Ovary (tissue), 3 donors: Measurements from ENCODE around the gene FBXW7.

Source experiments
- POLR2A ChIP-seq: fragments of 450-650 bp; IDR thresholded peaks from one replicate; pipeline ENCODE4 v1.6.1; 2017; ENCODE audit warnings: antibody characterized with exemption, mild to moderate bottlenecking, moderate library complexity
- TF ChIP-seq, protein P1 (sequence below), 3 donors: fragments of 450-650 bp in 2 of 3; fragments of 200-600 bp in 1 of 3; IDR thresholded peaks; one replicate each; pipeline versions ENCODE4 v1.5.1 to v1.8.0; 2016 to 2022; ENCODE audit warnings: antibody characterized with exemption in 3 of 3, mild to moderate bottlenecking in 1 of 3
- donor health status: DM: no; HTN: no; CAD: no.

GRCh38 chr4:152434011-152434410 is 101.9 kb downstream of the FBXW7 start:
- TF ChIP-seq, protein P1, sequence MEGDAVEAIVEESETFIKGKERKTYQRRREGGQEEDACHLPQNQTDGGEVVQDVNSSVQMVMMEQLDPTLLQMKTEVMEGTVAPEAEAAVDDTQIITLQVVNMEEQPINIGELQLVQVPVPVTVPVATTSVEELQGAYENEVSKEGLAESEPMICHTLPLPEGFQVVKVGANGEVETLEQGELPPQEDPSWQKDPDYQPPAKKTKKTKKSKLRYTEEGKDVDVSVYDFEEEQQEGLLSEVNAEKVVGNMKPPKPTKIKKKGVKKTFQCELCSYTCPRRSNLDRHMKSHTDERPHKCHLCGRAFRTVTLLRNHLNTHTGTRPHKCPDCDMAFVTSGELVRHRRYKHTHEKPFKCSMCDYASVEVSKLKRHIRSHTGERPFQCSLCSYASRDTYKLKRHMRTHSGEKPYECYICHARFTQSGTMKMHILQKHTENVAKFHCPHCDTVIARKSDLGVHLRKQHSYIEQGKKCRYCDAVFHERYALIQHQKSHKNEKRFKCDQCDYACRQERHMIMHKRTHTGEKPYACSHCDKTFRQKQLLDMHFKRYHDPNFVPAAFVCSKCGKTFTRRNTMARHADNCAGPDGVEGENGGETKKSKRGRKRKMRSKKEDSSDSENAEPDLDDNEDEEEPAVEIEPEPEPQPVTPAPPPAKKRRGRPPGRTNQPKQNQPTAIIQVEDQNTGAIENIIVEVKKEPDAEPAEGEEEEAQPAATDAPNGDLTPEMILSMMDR (IDR thresholded peaks at IDR 0.05), result no peak
- TF ChIP-seq POLR2A, result no peak
